ENCODE measurements around the gene LDLR. TPM values are rescaled to one million over a fixed set of nuclear protein-coding genes. Genes with fewer than 3 reads are reported as not detected.
A peak's percentile ranks its signal among the peaks of the same experiment; 100 is the strongest.

LDLR gene
- total RNA-seq, 3 donors from 2014 or later, result 83.9 to 147 (median 116) TPM

DNA sequence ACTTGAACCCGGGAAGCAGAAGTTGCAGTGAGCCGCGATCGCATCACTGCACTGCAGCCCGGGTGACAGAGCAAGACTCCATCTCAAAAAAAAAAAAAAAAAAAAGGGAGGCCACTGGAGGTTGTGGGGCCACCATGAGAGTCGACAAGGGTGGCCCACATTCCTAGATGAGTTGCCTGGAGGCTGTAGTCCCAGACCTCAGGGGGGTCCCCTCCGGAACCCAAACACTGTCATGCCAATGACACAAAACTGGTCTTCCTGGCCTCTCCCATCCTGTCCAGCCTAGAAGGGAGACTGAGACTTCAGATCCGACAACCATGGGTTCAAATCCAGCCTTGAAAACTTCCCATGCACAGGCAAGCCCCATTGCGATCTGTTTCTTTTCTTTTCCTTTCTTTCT lies 51.6 kb downstream of the LDLR start:
- Histone ChIP-seq H3K4me3 (no peak overlapping the region), H3K9me3 (no peaks in the 10 kb centered on the region), H3K4me1 (ENCODE audit: low read depth) (peaks cover 28% of the 10 kb centered on the region), H3K36me3 (ENCODE audit: low read depth) (no peaks in the 10 kb centered on the region)
- ATAC-seq (no peak), DNase-seq (no peak)
- TF ChIP-seq, protein P1, sequence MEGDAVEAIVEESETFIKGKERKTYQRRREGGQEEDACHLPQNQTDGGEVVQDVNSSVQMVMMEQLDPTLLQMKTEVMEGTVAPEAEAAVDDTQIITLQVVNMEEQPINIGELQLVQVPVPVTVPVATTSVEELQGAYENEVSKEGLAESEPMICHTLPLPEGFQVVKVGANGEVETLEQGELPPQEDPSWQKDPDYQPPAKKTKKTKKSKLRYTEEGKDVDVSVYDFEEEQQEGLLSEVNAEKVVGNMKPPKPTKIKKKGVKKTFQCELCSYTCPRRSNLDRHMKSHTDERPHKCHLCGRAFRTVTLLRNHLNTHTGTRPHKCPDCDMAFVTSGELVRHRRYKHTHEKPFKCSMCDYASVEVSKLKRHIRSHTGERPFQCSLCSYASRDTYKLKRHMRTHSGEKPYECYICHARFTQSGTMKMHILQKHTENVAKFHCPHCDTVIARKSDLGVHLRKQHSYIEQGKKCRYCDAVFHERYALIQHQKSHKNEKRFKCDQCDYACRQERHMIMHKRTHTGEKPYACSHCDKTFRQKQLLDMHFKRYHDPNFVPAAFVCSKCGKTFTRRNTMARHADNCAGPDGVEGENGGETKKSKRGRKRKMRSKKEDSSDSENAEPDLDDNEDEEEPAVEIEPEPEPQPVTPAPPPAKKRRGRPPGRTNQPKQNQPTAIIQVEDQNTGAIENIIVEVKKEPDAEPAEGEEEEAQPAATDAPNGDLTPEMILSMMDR (IDR thresholded peaks at IDR 0.05), result no peak
- intact Hi-C loops (cut with DNase I, micrococcal nuclease), result no loop called here

DNA sequence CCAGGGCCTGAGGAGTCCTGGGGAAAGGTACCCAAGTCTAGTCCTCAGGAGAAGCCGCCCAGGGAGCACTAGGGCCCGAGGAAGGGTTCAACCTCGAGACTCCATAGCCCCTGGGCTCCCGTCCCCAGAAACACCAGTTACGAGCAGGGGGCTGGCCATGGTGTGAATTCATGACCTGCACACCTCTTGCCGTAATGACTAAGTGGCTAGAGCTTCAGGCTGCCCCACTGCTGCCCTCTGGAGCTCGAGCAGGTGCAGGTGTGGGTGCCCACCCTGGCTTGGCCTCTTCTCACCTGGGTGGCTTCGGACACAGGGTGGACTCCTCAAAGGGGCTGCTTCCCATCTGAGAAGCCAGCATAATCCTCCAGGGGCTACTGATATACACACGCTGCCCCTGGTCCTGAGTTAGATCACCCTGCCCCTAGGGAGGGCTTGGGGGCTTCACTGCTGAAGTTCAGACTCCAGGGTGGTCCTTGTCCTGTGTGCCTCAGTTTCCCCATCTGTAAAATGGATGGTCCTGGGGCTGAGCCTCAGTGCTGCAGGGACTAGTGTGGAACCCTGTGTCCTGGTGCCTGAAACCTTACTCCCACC lies 52.8 kb downstream of the LDLR start:
- DNase-seq, result no peak
- no peak for ATAC-seq
- intact Hi-C loops (cut with DNase I, micrococcal nuclease), result no loop called here
- no peaks in the 10 kb centered on the region for H3K36me3 ChIP-seq (ENCODE audit: low read depth)
- no peaks in the 10 kb centered on the region for H3K9me3 ChIP-seq
- TF ChIP-seq, protein P1 (IDR thresholded peaks at IDR 0.05), result no peak
- H3K4me1 ChIP-seq (ENCODE audit: low read depth), result peaks cover 28% of the 10 kb centered on the region
- no peak overlapping the region for H3K4me3 ChIP-seq

DNA sequence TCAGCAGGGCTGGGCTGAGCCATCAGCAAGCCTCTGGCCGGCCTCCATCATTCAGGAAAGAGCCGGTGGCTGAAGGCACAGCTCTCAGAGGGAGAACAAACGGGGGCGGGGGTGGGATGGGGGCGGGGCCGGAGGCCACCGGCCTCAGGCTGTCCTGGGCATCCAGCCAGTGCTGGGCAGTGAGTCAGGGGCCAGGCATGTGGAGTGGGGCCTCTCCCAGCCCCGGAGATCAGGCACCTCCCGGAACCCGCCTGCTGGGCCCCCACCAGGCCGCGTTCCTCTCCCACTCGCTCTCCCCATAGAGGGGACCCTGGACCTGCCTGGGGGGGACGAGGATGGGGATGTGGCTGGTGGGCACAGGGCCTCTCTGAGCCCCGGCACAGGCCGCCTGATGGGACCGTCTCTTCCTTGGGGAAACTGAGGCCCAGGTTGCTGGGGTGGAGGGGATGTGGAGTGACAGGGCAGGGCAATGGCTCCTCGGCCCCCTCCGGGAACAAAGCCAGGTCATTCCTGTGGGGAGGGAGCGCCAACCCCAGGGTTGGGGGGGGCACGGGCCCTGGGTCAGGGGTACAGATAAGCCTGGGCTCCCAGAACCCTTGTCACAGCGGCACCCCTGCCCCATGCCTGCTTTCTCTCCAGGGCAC lies 53.4 kb downstream of the LDLR start:
- H3K4me1 ChIP-seq (ENCODE audit: low read depth), result peaks cover 26% of the 10 kb centered on the region
- DNase-seq, result peak; percentile 55 to 80 (median 78)
- intact Hi-C loops (cut with DNase I, micrococcal nuclease), result no loop called here
- H3K36me3 ChIP-seq (ENCODE audit: low read depth), result no peaks in the 10 kb centered on the region
- peak; percentile 48 for ATAC-seq
- H3K9me3 ChIP-seq, result no peaks in the 10 kb centered on the region
- H3K4me3 ChIP-seq, result no peak overlapping the region
- TF ChIP-seq, protein P1 (IDR thresholded peaks at IDR 0.05), result no peak

DNA sequence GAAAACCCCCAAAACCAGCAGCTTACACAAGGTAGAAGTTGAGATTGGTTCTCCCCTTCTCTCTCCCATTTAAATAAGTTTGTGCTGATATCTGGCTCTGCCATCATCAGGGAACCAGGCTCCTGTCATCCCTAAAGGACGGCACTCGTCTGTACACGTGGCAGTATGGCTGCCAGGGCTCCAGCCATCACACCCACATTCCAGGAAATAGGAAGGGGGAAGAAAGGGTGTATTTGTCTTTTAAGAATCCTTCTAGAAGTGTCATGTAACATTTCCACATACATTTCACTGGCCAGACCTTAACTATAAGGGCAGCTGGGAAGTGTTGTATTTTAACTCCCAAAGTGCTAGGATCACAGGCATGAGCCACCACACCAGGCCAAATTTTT lies 56.3 kb downstream of the LDLR start:
- intact Hi-C loops (cut with DNase I, micrococcal nuclease), result no loop called here
- ATAC-seq, result no peak
- TF ChIP-seq, protein P1 (IDR thresholded peaks at IDR 0.05), result no peak
- Histone ChIP-seq H3K4me1 (ENCODE audit: low read depth) (peaks cover 12% of the 10 kb centered on the region), H3K4me3 (no peak overlapping the region), H3K9me3 (no peaks in the 10 kb centered on the region), H3K36me3 (ENCODE audit: low read depth) (no peaks in the 10 kb centered on the region)
- no peak for DNase-seq

DNA sequence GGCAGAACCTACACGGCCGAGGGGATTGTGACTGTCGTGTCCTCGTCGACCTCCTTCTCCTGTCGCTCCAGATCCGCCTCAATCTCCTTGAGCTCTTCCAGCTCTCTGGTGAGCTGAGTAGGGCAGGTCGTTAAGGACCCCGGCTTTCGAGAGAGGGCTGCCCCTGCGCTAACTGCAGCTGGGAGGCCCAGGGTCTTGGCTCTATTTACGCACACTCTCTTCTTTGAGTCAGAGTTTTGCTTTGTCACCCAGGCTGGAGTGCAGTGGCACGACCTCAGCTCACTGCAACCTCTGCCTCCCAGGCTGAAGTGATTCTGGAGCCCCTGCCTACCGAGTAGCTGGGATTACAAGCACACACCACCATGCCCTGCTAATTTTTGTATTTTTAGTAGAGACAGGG lies 58.7 kb downstream of the LDLR start:
- TF ChIP-seq, protein P1 (IDR thresholded peaks at IDR 0.05), result no peak

More for the DNA sequence above, 58.7 kb downstream of the LDLR start:
- no peak overlapping the region for H3K4me3 ChIP-seq
- ATAC-seq, result no peak
- H3K4me1 ChIP-seq (ENCODE audit: low read depth), result peaks cover 11% of the 10 kb centered on the region
- no peaks in the 10 kb centered on the region for H3K9me3 ChIP-seq
- H3K36me3 ChIP-seq (ENCODE audit: low read depth), result no peaks in the 10 kb centered on the region
- intact Hi-C loops (cut with DNase I, micrococcal nuclease), result no loop called here
- no peak for DNase-seq
